ENCODE measurements around the gene DPH6.
"Not testable (repeated sequence)": the region's sequence is repeated elsewhere in the genome, so short reads cannot be mapped to it uniquely, and the experiment has no call there.

The DPH6 gene

GRCh38 chr15:35481992-35482391, 64.0 kb downstream of the DPH6 start:
- DNase-seq: no peak

GRCh38 chr15:35481064-35481463, 64.9 kb downstream of the DPH6 start:
- no peak for DNase-seq

- no peak for DNase-seq
Observed at GRCh38 chr15:35479423-35479822, 66.5 kb downstream of the DPH6 start.

DNA sequence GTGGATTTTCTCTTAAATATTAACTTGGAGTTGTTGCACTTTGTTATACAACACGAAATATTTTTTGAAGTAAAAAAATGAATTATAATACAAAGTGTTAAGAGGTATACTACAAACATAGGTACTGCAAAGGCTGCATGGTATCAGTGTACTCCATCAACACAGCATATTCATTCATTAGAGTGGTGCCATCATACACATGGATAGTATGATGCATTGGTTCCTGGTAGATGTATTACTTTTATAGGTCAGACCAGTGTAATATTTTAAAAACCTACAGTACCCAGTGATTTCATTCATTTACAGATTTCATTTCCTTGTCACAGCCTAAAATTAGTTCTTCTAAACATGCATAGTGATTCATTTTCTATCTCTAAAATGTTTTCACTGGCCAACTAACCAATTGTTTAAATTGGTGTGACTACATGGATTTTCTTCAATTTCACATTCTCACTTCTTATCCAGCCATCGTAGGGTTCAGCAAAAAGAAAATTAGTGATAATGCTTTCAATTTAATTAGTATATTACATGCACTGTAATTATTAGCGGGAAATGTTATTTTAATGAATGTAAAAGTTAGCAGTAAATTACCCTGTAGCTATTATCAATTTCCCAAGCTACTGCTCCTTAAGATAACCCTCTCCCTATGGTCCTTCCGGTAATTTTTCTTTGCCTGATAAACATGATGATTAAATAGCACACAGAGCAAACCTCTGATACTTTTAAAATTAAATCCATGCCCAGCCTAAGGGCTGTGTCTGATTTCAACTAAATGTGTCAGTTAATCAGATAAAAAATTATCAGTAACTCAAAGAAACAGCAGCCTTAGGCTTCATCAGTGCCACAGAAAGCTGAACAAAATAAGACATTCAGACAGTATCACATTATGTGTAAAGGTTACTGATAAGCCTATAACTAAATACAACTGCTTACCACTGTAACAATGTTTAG, 68.4 kb downstream of the DPH6 start:
- no peak for DNase-seq

GRCh38 chr15:35471024-35471423, 74.9 kb downstream of the DPH6 start:
- no peak for DNase-seq

DNA sequence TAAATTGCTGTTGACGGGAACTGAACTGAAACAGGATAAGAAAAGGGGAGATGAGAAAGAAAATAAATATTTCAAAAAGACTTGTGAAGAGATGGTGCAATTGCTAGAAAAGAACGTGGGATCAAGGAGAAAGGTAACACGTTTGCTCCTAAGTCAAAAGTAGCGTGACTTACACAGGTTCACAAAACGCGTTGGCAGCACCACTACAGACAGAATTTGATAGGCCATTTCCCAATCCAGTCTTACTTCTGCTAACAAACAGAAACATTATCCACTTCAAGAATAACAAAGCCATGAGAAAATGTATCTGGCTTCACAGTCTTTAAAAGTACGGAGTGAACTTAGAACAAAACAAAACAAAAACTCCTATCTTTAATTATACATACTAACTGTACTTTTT, 75.5 kb downstream of the DPH6 start:
- DNase-seq: no peak

- DNase-seq: no peak
Observed at GRCh38 chr15:35466476-35466875, 79.5 kb downstream of the DPH6 start.

GRCh38 chr15:35465783-35466182, 80.2 kb downstream of the DPH6 start:
- no peak for DNase-seq

GRCh38 chr15:35460616-35461015, 85.3 kb downstream of the DPH6 start:
- DNase-seq: no peak

DNA sequence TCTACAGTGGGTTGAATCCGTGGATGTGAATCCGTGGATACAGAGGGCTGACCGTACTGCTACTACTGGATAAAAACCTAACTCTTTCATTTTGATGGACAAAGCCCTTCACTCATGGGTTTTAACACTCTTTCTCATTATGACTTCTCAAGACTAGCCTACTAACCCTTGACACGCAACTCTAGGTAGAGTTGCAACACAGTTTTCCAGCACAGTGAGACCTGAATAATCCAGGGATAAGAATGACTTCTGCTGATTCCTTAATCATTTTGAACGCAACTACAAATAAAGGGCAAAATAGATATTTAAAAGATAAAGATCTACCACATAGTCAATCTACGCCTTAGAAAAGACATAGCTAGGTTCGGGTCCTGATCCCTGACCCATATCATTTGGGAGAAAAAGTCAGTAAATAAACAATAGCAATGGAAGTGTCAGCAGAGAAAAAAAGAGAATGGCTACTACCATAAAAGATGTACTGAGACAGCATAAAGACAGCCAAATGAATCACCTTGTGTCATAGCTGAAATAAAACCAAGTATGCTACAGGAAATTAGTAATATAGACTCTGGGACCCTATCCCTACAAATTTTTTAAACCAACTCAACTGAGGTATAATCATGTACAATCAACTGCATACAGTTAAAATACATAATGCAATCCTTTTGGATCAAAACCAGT, 87.6 kb downstream of the DPH6 start:
- DNase-seq: no peak

DNA sequence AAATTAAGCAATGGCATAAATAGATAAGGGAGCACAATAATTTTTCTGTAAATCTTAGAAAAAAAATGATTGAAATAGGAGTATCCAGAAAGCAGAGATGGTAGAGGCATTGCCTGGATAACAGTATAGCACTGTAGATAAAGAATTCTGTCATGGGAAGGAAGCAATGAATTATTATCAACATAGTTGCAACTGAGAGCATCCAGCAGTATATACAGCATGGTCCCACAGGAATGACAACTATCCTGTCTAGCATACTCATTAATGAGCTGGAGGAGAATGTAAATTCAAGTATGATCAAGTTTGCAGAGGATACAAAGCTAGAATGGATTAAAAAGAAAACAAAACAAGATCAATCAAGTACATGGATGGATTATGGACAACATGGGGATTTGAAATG, 90.8 kb downstream of the DPH6 start:
- DNase-seq: no peak

- no peak for DNase-seq
Observed at GRCh38 chr15:35450492-35450891, 95.5 kb downstream of the DPH6 start.

- no peak for DNase-seq
Observed at GRCh38 chr15:35448294-35448693, 97.7 kb downstream of the DPH6 start.

GRCh38 chr15:35445891-35446290, 100.1 kb downstream of the DPH6 start:
- no peak for DNase-seq

DNA sequence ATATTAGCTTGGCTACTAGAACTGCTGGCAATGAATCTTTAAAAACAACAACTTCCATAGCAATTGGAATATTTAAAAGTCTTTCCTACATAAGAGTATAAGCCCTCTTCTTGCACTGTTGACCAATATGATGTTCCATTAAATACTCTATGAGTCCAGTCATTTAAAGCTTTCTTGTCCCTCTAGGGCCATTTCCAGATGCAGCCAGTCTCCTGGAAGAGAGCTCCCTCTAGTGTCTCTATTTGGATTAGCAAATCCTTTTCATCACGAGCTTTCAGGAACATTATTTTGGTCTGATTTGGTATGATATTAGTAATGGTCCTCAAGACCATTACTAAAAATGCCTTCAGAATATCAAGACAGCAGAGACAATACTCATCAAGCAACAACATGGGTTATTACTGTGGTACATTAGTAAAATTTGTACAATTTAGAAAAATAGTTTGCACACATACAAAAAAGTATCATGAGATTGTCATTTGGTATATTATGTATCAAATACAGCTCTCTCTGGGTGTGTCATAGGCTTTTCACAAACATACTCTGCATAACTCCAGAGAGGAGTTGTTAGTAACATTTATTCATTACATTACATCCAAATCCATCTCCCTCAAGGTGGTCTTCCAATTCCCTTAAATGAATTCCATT, 101.3 kb downstream of the DPH6 start:
- no peak for DNase-seq

DNA sequence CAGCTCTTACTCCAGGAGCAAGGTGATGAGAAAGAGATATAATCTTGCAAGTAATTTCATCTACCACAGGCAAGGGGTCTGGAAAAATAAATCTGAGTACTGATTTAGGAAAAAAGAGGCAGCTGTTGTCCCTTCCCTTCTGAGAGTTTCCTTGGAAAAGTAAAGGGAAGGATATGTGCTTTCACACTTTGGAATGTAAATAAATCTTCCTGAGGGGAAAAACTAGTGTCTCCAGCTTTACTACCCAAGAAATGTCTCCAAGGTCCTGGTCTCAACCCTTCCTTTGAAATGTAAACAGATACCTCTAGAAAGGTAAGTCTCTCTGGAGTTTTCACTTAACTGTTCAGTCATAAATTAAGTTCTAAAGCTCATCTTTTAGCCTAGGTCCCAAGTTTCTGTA, 102.6 kb downstream of the DPH6 start:
- no peak for DNase-seq

GRCh38 chr15:35442742-35443141, 103.2 kb downstream of the DPH6 start:
- DNase-seq: no peak

DNA sequence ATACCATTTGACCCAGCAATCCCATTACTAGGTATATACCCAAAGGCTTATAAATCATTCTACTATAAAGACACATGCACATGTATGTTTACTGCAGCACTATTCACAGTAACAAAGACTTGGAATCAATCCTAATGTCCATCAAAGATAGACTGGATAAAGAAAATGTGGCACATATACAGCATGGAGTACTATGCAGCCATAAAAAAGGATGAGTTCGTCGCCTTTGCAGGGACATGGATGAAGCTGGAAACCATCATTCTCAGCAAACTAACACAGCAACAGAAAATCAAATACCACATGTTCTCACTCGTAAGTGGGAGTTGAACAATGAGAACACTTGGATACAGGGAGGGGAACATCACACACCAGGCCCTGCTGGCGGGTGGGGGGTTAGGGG, 104.7 kb downstream of the DPH6 start:
- DNase-seq: not testable (repeated sequence)

DNA sequence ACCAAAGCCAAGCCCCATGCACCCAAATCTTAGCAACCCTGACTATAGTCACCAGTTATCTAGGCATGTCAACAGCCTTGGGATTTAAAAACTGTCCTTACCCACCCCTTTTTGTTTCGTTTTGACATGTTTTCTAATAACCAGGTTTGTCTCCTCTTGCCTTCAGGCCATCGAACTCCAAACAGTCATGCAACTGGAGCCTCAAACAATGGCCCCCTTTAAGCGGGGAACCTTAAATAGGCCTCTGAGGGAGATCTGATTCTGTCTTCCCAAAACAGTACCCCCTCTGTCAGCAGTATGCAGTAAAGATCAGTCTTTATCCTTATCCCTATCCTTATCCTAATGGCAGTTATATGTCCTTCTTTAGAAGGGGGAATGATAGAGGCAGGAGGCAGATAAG, 105.7 kb downstream of the DPH6 start:
- no peak for DNase-seq

GRCh38 chr15:35439291-35439690, 106.7 kb downstream of the DPH6 start:
- DNase-seq: no peak

- DNase-seq: no peak
Observed at GRCh38 chr15:35437157-35437556, 108.8 kb downstream of the DPH6 start.

DNA sequence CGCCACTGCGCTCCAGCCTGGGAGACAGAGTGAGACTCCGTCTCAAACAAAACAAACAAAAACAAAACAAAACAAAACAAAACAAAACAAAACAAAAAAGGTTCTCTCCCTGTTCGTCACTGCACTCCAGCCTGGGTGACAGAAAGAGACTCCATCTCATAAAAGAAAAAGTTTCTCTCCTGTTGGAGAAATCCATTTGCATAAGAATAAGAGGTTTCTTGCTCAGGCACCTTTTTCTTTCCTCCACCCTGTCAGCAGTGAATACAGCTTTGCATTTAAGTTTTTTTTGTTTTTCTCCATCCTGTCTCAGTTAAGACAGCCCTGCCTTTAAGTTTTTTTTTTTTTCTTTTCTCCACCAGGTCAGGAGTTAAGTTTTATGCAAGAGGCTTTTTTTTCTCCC, 109.5 kb downstream of the DPH6 start:
- DNase-seq: no peak

DNA sequence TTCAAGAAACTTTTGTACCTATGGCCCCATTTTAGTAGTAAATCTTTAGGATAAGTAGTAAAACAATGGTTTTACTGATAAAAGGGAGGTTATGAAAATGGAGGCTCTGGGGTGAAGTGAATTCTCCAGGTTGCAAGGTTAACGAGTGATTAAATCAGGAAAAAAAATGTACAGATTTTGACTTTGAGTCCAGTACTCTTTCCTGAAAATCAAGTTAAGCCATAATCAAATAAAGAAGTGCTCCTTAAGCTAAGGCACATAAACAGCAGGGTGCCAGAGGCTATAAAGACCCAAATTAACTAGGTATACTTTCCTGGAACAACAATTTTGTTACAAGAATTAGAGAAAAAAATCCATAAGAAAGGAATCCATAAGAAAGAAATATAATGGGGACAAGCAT, 114.7 kb downstream of the DPH6 start:
- DNase-seq: no peak

GRCh38 chr15:35430301-35430700, 115.7 kb downstream of the DPH6 start:
- DNase-seq: no peak
